Measurements from ENCODE around the gene STIP1.

The STIP1 gene

DNA sequence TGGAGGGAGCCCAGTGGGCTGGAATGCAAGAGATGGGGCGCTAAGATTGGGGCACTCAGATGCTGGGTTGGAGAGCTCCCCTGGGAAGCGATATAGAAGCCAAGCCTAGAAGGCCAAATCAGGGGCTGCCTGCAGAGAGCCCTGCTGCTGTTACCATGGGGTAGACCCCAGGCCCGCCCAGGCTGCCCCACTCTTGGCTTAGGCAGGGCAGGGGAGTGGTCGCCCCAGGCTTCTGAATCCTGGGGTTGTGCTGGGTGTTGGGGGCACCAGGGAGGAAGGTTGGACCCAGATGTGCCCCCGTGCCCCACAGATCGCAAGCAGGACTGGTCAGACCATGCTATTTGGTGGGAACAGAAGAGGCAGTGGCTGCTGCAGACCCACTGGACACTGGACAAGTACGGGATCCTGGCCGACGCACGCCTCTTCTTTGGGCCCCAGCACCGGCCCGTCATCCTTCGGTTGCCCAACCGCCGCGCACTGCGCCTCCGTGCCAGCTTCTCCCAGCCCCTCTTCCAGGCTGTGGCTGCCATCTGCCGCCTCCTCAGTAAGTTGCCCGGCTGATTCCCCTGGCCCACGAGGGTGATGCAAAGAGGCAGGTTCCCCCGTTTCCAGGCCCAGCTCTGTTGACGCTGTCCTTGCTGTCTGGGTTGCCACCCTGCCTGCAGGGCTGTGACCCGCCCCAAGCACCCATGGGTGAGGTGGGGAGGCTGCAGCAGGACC is 24.5 kb downstream of the STIP1 start:
- in situ Hi-C loops (cut with HindIII; ENCODE audit: low pct_ligation_motif_present, low sequenced_read_pairs) = no loop called here
- Histone ChIP-seq H3K4me3 (ENCODE audit: low read depth, low read length) (no peak overlapping the region), H3K27ac (no peak overlapping the region), H3K27me3 (replicated peaks) (no peaks in the 10 kb centered on the region), H3K36me3 (replicated peaks) (peaks cover 7% of the 10 kb centered on the region)
- no peak for DNase-seq
- TF ChIP-seq, protein P1, sequence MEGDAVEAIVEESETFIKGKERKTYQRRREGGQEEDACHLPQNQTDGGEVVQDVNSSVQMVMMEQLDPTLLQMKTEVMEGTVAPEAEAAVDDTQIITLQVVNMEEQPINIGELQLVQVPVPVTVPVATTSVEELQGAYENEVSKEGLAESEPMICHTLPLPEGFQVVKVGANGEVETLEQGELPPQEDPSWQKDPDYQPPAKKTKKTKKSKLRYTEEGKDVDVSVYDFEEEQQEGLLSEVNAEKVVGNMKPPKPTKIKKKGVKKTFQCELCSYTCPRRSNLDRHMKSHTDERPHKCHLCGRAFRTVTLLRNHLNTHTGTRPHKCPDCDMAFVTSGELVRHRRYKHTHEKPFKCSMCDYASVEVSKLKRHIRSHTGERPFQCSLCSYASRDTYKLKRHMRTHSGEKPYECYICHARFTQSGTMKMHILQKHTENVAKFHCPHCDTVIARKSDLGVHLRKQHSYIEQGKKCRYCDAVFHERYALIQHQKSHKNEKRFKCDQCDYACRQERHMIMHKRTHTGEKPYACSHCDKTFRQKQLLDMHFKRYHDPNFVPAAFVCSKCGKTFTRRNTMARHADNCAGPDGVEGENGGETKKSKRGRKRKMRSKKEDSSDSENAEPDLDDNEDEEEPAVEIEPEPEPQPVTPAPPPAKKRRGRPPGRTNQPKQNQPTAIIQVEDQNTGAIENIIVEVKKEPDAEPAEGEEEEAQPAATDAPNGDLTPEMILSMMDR (IDR thresholded peaks at IDR 0.05; ENCODE audit: low read depth, low read length, missing control alignments) = no peak

DNA sequence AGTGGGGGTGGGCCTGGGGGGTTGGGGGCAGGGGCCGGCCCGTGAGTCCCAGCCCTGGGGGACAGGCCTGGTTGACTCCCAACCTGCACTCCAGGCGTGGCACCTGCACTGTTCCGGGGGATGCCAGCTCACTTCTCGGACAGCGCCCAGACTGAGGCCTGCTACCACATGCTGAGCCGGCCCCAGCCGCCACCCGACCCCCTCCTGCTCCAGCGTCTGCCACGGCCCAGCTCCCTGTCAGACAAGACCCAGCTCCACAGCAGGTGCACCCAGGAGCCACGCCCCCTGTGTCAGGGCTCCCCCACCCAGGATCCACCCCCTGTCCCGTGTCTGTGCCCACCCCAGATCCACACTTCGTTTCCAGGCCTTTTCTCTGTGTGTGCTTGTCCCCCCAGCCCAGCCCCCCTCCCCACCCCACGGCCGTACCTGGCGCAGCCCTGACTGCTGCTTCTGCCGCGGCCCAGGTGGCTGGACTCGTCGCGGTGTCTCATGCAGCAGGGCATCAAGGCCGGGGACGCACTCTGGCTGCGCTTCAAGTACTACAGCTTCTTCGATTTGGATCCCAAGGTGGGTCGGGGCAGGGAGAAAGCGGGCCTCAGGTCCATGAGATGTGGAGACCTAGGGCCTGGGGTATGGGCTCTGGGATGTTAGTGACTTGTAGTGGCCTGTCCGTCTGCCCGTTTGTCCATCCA is 25.4 kb downstream of the STIP1 start:
- Histone ChIP-seq H3K27me3 (replicated peaks) (no peaks in the 10 kb centered on the region), H3K36me3 (replicated peaks) (peaks cover 5% of the 10 kb centered on the region), H3K4me3 (ENCODE audit: low read depth, low read length) (no peak overlapping the region), H3K27ac (no peak overlapping the region)
- in situ Hi-C loops (cut with HindIII; ENCODE audit: low pct_ligation_motif_present, low sequenced_read_pairs) = no loop called here
- TF ChIP-seq, protein P1 (IDR thresholded peaks at IDR 0.05; ENCODE audit: low read depth, low read length, missing control alignments) = no peak
- DNase-seq = no peak

DNA sequence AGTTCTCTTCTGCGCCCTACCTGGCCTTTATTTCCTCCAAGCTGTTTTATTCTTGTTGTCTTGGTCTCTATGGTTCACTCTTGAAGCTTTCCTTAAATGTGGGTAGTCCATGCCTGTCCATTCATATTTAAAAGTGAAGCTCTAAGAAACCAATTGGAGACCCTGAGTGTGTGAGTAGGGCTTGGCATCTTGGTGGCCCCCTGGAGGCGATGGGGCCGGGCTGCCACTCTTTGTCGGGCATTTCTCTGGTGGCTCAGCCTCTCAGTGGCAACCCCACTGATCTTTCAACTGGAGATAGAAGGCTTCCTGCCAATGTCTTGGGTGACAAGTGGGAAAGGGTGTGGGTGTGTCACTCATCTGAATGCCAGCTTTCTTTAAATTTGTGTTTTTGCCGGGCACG is 30.9 kb downstream of the STIP1 start:
- in situ Hi-C loops (cut with HindIII; ENCODE audit: low pct_ligation_motif_present, low sequenced_read_pairs) = no loop called here
- Histone ChIP-seq H3K4me3 (ENCODE audit: low read depth, low read length) (no peak overlapping the region), H3K27ac (no peak overlapping the region), H3K36me3 (replicated peaks) (peaks cover 8% of the 10 kb centered on the region), H3K27me3 (replicated peaks) (no peaks in the 10 kb centered on the region)
- TF ChIP-seq, protein P1 (IDR thresholded peaks at IDR 0.05; ENCODE audit: low read depth, low read length, missing control alignments) = no peak
- DNase-seq = no peak

DNA sequence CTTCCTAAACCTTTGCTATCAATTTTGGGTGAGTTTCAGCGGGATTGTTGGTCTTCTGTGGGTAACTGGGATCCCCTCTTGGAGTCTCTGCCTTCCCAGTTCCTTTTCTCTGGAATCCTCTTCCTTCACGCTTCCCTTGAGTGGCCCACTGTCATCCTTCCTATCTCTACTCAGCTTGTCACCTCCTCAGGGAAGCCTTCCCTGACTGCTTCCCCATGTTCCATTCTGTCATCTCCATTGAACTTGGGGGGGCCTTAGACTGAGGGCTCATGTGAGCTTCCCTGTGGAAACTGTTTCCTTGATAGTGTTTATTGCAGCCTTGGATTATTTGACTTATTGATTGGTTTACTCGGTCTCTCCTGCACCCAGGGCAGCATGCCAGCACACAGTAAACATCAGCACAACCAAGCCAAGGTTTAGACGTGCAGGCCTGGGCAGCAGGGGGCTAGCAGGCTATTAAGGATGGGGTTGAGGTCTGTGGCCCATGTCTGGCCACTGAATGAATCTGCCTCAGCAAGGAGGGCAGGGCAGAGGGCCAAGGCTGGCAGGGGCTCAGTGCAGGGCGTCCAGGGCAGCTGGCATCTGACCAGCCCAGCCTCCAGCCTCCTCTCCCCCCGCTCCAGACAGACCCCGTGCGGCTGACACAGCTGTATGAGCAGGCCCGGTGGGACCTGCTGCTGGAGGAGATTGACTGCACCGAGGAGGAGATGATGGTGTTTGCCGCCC is 32.8 kb downstream of the STIP1 start:
- TF ChIP-seq, protein P1 (IDR thresholded peaks at IDR 0.05; ENCODE audit: low read depth, low read length, missing control alignments) = no peak
- in situ Hi-C loops (cut with HindIII; ENCODE audit: low pct_ligation_motif_present, low sequenced_read_pairs) = no loop called here
- Histone ChIP-seq H3K36me3 (replicated peaks) (peaks cover 8% of the 10 kb centered on the region), H3K27me3 (replicated peaks) (no peaks in the 10 kb centered on the region), H3K4me3 (ENCODE audit: low read depth, low read length) (no peak overlapping the region), H3K27ac (no peak overlapping the region)
- no peak for DNase-seq

DNA sequence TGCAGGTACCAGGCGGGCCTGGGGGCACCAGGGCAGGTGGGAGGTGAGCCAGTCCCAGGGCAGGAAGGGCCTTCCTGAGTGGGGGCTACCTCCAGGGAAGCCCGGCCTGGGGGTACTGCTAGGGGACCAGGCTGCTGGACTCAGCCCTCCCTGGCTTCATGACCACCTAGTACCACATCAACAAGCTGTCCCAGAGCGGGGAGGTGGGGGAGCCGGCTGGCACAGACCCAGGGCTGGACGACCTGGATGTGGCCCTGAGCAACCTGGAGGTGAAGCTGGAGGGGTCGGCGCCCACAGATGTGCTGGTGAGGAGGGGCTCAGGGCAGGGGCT is 33.3 kb downstream of the STIP1 start:
- peaks cover 8% of the 10 kb centered on the region for H3K36me3 ChIP-seq (replicated peaks)
- DNase-seq = no peak
- TF ChIP-seq, protein P1 (IDR thresholded peaks at IDR 0.05; ENCODE audit: low read depth, low read length, missing control alignments) = no peak
- H3K27ac ChIP-seq = no peak overlapping the region
- in situ Hi-C loops (cut with HindIII; ENCODE audit: low pct_ligation_motif_present, low sequenced_read_pairs) = no loop called here
- no peak overlapping the region for H3K4me3 ChIP-seq (ENCODE audit: low read depth, low read length)
- H3K27me3 ChIP-seq (replicated peaks) = no peaks in the 10 kb centered on the region
